ENCODE data around the gene C6orf89. TPM values are rescaled to one million over a fixed set of nuclear protein-coding genes. Genes with fewer than 3 reads are reported as not detected.

C6orf89 gene
- total and polyA plus RNA-seq, 2 of the 8 experiments (the other 6 are each of a cell fraction or from before 2014, with no cell fraction given), result 4.6 to 12.3 TPM

DNA sequence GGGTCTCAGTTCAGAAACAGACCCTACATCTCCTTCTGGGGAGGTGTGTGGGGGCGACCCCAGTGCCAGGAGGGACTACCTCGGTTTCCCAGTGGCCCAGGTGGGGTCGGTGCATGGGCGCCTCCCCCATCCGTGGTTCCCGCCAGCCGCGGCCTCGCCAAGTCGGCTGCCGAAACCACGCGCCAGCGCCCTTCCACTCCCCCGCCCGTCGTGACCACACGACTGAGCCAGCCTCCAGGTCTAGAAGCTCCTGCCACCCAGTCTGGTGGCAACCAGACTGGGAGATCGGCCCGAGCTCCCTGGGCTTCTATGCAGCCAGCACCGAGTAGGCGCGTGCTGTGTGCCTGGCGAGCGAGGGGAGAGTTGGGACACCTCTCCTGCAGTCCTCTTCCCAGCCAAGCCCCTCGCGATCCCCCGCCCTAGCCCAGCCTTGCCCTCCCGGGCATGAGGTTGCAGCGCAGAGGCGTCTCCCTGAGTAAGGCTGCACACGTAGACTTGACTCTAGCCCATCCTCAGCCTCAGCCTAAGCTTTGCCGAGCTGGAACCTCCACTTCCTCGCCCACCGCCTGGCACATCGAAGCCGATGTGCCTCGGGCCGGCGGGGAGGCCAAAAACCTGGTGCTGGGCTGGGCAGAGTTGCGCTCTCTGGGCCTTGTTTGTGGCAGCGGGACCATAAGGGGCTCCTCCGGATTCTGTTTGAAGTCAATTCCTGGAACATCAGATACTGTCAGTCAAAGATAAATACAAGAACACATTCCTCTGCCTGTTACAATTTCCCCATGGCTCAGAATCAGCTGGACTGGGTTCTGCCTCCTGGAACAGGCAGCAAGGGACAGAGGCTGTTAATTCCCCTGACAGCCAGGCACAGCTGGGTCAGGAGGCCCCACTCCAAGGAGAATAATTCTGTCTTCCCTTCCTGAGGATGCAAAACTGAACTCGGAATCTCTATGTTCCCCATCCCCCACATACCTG is 45.0 kb upstream of the C6orf89 start (continued):
- TF ChIP-seq SIN3A (conservative IDR thresholded peaks at IDR 0.05 in 1 of 2, IDR thresholded peaks at IDR 0.05 in 1 of 2; ENCODE audit: low read depth in 1 of 2, low read length in 2 of 2), result peak in 1 of 2 experiments; percentile 70; a peak in 1 of 4 replicates
- TF ChIP-seq CTBP2 (IDR thresholded peaks at IDR 0.05; ENCODE audit: borderline replicate concordance, insufficient read depth, insufficient read length, low read length), result no peak
- no peak for TF ChIP-seq TAF1 (IDR thresholded peaks at IDR 0.05; ENCODE audit: low read depth, low read length)
